ENCODE results near the gene SYT13. TPM values are rescaled to one million over a fixed set of nuclear protein-coding genes. Genes with fewer than 3 reads are reported as not detected.

The SYT13 gene
- total and polyA plus RNA-seq, 2 of the 4 experiments (the other 2 are of a cell fraction): not detected

- in situ Hi-C loops (cut with MboI; ENCODE audit: low sequenced_read_pairs): loop anchor here (25.0 kb wide), 1 partner anchor 589 kb away; no protein-coding TSS in a partner anchor
- TF ChIP-seq SMC3 (IDR thresholded peaks at IDR 0.05; ENCODE audit: low read depth, low read length): no peak
- no peak for TF ChIP-seq MAZ (IDR thresholded peaks at IDR 0.05; ENCODE audit: borderline replicate concordance, low read depth, low read length)
- TF ChIP-seq POLR2A (IDR thresholded peaks at IDR 0.05; ENCODE audit: low read depth, low read length): no peak
- TF ChIP-seq FOS (IDR thresholded peaks at IDR 0.05; ENCODE audit: low read depth, low read length): no peak
These were observed 10.3 kb downstream of the SYT13 start for GRCh38 chr11:45275828-45276227.

More at GRCh38 chr11:45275828-45276227, 10.3 kb downstream of the SYT13 start:
- no peaks in the 10 kb centered on the region for H3K79me1 ChIP-seq (ENCODE audit: low read depth in 1 of 2, low read length in 2 of 2)
- no peak overlapping the region for H2BK15ac ChIP-seq (ENCODE audit: low read depth, low read length)
- H3K4me1 ChIP-seq (ENCODE audit: control insufficient read depth, insufficient read depth, low read length): no peaks in the 10 kb centered on the region
- CTCF ChIA-PET: interaction anchor here (0.6 kb wide), 1 partner anchor 16 kb away, joined by 3 read pairs; no protein-coding TSS in a partner anchor
- H3K27me3 ChIP-seq (ENCODE audit: control insufficient read depth, insufficient read depth, low read length): peaks cover 9% of the 10 kb centered on the region
- H2AFZ ChIP-seq (replicated peaks; ENCODE audit: low read length, poor library complexity): no peak overlapping the region
- H3K4me2 ChIP-seq (ENCODE audit: low read depth, low read length): no peak overlapping the region
- no peak overlapping the region for H2AK5ac ChIP-seq (ENCODE audit: low read depth, low read length)
- H2BK120ac ChIP-seq (ENCODE audit: low read depth, low read length): no peak overlapping the region
- no peak overlapping the region for H3K56ac ChIP-seq (ENCODE audit: extremely low read depth, insufficient read depth, low read length)
- no peak overlapping the region for H3K23ac ChIP-seq (ENCODE audit: low read depth, low read length)
- DNase-seq: no peak
- no peak overlapping the region for H4K8ac ChIP-seq (ENCODE audit: low read depth in 2 of 2, low read length in 2 of 2)
- no TSS peak for BruUV-seq (replicated peaks)
- no peak overlapping the region for H4K91ac ChIP-seq (ENCODE audit: insufficient read depth, low read depth, low read length)
- 0 out of 2 replicates have a peak, but pooled peaks cover 2% of the 10 kb centered on the region for H3K9me3 ChIP-seq (ENCODE audit: control insufficient read depth, insufficient read depth, low read length)
- H3K4ac ChIP-seq (ENCODE audit: low read depth, low read length): no peak overlapping the region
- H3K36me3 ChIP-seq (ENCODE audit: control insufficient read depth, insufficient read depth, low read length): no peaks in the 10 kb centered on the region
- H4K20me1 ChIP-seq (ENCODE audit: insufficient read depth, low read length): no peaks in the 10 kb centered on the region
- dilution Hi-C loops (cut with HindIII; ENCODE audit: low sequenced_read_pairs, unreplicated experiment) (no loop called here), intact Hi-C loops (cut with micrococcal nuclease) (no loop called here)
- no peak for ATAC-seq (ENCODE audit: low read depth)
- H3K9ac ChIP-seq (ENCODE audit: low read depth, low read length): no peak overlapping the region
- H2BK5ac ChIP-seq (ENCODE audit: low read depth, low read length, poor library complexity, severe bottlenecking): no peak overlapping the region
- no peak overlapping the region for H4K5ac ChIP-seq (ENCODE audit: low read depth, low read length)
- no peak overlapping the region for H2AK9ac ChIP-seq (replicated peaks; ENCODE audit: low read depth, low read length, poor library complexity)
- no peak overlapping the region for H3K27ac ChIP-seq (ENCODE audit: insufficient read depth, low read length)
- no CpG with 5 or more reads among the region's 4 CpGs for WGBS, 2 experiments (ENCODE audit: extremely low coverage in 2 of 2, insufficient read length in 1 of 2)
- H2BK20ac ChIP-seq (ENCODE audit: low read depth, low read length): no peak overlapping the region
- H3K14ac ChIP-seq (replicated peaks; ENCODE audit: low read depth, low read length): no peak overlapping the region
- no peak overlapping the region for H3K4me3 ChIP-seq (ENCODE audit: insufficient read depth, low read depth, low read length)
- no peak overlapping the region for H3K18ac ChIP-seq (ENCODE audit: low read depth, low read length)
- H3K9me1 ChIP-seq (ENCODE audit: insufficient read depth, low read length): no peaks in the 10 kb centered on the region
- POLR2A ChIA-PET (ENCODE audit: unreplicated experiment): no interaction called here
